ENCODE measurements around the gene VDAC1. TPM values are rescaled to one million over a fixed set of nuclear protein-coding genes. Genes with fewer than 3 reads are reported as not detected.
A peak's percentile ranks its signal among the peaks of the same experiment; 100 is the strongest.

VDAC1 gene, protein sequence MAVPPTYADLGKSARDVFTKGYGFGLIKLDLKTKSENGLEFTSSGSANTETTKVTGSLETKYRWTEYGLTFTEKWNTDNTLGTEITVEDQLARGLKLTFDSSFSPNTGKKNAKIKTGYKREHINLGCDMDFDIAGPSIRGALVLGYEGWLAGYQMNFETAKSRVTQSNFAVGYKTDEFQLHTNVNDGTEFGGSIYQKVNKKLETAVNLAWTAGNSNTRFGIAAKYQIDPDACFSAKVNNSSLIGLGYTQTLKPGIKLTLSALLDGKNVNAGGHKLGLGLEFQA
- polyA plus RNA-seq (2011; rRNA removed) (187 and 195 TPM in 2 replicates), polyA minus RNA-seq (2011; rRNA and poly(A)+ RNA removed) (59.9 and 81.0 TPM in 2 replicates)

DNA sequence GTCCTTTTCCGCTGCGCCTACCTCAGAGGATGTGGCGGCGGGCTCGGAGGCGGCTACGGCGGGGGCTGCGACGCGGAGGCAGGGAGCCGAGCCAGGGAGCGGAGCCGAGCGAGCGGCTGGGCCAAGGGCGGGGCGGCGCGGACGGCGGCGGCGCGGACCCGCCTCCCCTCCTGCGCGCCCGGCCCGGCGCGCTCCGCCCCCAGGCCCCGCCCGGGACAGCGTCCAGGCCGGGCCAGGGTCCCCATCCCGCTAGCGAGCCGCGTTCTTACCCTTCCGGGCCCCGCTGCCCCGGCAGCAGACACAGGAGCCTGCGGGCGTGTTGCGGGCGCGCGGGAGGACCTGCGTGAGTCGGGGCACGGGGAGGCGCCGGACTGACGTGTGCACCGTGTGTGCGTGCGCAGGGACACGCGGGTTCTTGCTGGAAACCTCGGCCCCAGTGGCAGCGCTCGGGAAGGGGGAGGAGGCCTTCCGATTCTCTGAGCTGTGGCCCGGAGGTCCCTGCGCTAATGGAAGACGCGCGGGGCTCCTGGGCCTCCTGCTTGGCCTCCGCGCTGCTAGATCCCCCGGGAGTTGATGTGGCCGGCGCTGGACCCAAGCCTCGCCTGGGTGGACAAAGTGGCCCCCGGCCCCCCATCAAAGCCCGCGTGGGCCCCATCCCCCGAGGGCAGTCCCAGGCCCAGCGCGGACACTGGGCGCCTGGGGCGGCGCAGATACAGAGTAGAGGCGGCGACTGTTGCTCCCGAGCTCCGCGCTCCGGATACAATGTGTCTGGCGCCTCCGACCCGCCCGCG lies at the start of gene VDAC1:
Gene VDAC1 (minus strand): TSS at position 350 of the 791 bp plus-strand sequence. CDS start 11,963 bp downstream, outside the sequence.
- Histone ChIP-seq H3K27me3 (ENCODE audit: control insufficient read depth, insufficient read depth, low read length) (no peaks in the 10 kb centered on the region), H3K36me3 (ENCODE audit: control insufficient read depth, insufficient read depth, low read length) (peaks cover 6% of the 10 kb centered on the region), H3K4me3 (ENCODE audit: low read depth, low read length) (peak within 1 kb of the TSS; percentile 74)
- POLR2A ChIA-PET: interaction anchor here (0.5 kb wide), 1 partner anchor 1940 kb away, joined by 10 read pairs; no protein-coding TSS in a partner anchor
- peak; percentile 26 for DNase-seq (ENCODE audit: low read depth)
- TF ChIP-seq, protein P1, sequence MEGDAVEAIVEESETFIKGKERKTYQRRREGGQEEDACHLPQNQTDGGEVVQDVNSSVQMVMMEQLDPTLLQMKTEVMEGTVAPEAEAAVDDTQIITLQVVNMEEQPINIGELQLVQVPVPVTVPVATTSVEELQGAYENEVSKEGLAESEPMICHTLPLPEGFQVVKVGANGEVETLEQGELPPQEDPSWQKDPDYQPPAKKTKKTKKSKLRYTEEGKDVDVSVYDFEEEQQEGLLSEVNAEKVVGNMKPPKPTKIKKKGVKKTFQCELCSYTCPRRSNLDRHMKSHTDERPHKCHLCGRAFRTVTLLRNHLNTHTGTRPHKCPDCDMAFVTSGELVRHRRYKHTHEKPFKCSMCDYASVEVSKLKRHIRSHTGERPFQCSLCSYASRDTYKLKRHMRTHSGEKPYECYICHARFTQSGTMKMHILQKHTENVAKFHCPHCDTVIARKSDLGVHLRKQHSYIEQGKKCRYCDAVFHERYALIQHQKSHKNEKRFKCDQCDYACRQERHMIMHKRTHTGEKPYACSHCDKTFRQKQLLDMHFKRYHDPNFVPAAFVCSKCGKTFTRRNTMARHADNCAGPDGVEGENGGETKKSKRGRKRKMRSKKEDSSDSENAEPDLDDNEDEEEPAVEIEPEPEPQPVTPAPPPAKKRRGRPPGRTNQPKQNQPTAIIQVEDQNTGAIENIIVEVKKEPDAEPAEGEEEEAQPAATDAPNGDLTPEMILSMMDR (IDR thresholded peaks at IDR 0.05; ENCODE audit: insufficient read depth, low read depth, low read length): peak; percentile 24; the same call in 1 of the 2 replicates
- CTCF ChIA-PET: interaction anchor here (0.7 to 1.3 kb wide), 6 partner anchors 12 to 136 kb away, joined by 3 to 6 read pairs (median 4); no protein-coding TSS in a partner anchor

DNA sequence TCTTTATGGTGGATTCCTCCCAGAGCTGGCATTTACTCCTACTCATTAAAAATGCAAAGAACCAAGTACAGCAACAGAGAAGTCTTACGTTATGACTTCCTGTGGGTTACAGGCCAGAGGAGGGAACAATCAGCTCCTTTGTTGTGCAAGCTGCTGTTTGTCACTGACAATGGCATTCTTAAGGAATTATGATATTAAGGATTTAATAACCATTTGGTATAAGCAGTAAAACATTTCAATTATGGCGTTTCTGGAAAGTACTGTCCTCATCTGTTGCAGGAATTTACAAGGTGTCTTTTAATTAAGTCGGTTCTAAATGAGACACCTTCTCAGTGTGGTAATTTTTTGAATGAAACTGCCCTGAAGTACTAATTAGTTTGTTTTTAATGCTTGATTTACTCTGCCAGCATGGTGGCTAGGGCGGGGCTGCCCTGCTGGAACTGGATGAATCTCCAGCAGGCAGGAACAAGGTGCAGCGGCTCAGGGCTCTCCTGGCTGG lies 49.1 kb upstream of the VDAC1 start:
- DNase-seq (ENCODE audit: low read depth): no peak
- H3K27me3 ChIP-seq (ENCODE audit: control insufficient read depth, insufficient read depth, low read length): peaks cover 7% of the 10 kb centered on the region
- H3K4me3 ChIP-seq (ENCODE audit: low read depth, low read length): no peak overlapping the region
- no peaks in the 10 kb centered on the region for H3K36me3 ChIP-seq (ENCODE audit: control insufficient read depth, insufficient read depth, low read length)
- ChIA-PET CTCF (interaction anchor here (1.4 to 7.7 kb wide), 2 partner anchors 13 to 86 kb away, joined by 7 to 78 read pairs; no protein-coding TSS in a partner anchor), POLR2A (no interaction called here)
- TF ChIP-seq, protein P1 (IDR thresholded peaks at IDR 0.05; ENCODE audit: insufficient read depth, low read depth, low read length): no peak

DNA sequence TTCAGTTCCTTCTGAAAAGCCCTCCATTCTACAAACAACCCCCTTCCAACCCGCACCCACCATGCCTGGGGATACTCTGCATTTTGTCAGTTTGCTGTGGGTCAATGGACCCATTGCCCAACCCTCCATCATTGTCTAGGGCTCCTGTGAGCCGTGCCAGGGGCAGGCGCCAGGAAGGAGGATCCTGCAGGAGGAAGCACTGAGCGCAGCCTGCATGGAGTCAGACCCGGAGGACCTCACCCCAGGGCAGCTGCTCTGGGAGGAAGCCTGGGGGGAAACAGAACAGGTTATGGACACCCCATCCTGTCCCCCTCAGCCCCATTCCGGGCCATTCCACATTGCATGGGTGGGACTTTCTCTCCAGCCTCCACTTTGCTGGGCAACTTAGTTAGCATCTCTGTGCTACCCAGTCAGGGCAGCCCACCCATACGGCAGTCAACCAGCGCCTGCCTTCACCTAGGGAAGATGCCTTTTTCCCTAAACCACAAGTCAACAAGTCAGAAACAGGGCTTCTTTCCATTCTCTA lies 48.6 kb upstream of the VDAC1 start:
- TF ChIP-seq, protein P1 (IDR thresholded peaks at IDR 0.05; ENCODE audit: insufficient read depth, low read depth, low read length): no peak
- Histone ChIP-seq H3K4me3 (ENCODE audit: low read depth, low read length) (no peak overlapping the region), H3K27me3 (ENCODE audit: control insufficient read depth, insufficient read depth, low read length) (peaks cover 7% of the 10 kb centered on the region), H3K36me3 (ENCODE audit: control insufficient read depth, insufficient read depth, low read length) (no peaks in the 10 kb centered on the region)
- POLR2A ChIA-PET: no interaction called here
- CTCF ChIA-PET: interaction anchor here (1.4 to 7.7 kb wide), 2 partner anchors 12 to 87 kb away, joined by 7 to 78 read pairs; no protein-coding TSS in a partner anchor
- DNase-seq (ENCODE audit: low read depth): no peak

DNA sequence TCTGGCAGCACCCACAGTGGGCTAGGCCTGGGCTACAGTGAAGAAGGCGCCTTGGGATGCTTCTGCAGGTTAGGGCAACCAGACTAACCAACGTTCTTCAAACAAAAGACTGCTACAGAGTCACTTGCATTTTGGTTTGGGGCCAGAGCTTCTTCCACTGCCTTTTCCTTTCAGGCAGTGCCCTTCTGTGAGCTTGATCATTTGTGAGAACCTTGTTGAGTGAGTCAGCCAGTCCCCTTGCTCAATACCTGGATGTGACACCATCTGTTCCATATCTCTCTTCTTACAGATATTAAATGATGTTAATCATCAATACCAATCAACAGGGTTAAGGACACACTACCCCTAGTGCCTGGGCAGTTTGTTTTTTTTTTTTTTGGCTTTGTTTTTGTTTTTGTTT lies 46.5 kb upstream of the VDAC1 start:
- POLR2A ChIA-PET: no interaction called here
- H3K4me3 ChIP-seq (ENCODE audit: low read depth, low read length): no peak overlapping the region
- peaks cover 12% of the 10 kb centered on the region for H3K27me3 ChIP-seq (ENCODE audit: control insufficient read depth, insufficient read depth, low read length)
- DNase-seq (ENCODE audit: low read depth): no peak
- H3K36me3 ChIP-seq (ENCODE audit: control insufficient read depth, insufficient read depth, low read length): no peaks in the 10 kb centered on the region
- TF ChIP-seq, protein P1 (IDR thresholded peaks at IDR 0.05; ENCODE audit: insufficient read depth, low read depth, low read length): no peak
- CTCF ChIA-PET: interaction anchor here (1.4 to 7.7 kb wide), 4 partner anchors 9 to 90 kb away, joined by 5 to 78 read pairs (median 7); no protein-coding TSS in a partner anchor
